HTR-8/SVneo (cell line): ENCODE results near the gene EVPL.
A peak's percentile ranks its signal among the peaks of the same experiment; 100 is the strongest.
"Not testable (repeated sequence)": the region's sequence is repeated elsewhere in the genome, so short reads cannot be mapped to it uniquely, and the experiment has no call there.

Experiments used
- DNase-seq: peaks from one replicate; pipeline ENCODE4 v3.0.0; 2011; ENCODE audit warnings: low spot score, mixed read lengths; ENCODE audit not compliant: insufficient read length
- FAIRE-seq: peaks from 2 replicates; lab custom pipeline; 2011; peaks lifted over from hg19 to GRCh38; lab: Jason Lieb, UNC

Gene EVPL

DNA sequence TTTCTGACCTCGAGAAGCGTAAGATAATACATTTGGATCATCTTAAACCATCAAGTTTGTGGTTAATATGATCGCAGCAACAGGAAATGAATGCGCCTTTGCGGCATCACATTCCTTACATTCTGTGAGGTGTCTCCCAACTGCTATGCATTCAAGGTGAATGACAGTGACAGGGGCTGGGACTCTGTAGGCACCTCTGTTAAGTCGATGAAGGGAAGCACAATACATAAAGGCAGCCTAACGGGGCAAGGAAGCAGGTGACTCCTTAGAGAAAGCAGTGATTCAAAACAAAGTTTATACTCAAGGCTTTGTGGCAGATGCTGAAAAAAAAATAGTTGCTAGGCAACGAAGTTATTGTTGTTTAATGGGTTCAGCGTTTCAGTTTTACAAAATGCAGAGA lies 21.6 kb upstream of the EVPL start:
- FAIRE-seq (peak; percentile 91), DNase-seq (peak; percentile 73)

DNA sequence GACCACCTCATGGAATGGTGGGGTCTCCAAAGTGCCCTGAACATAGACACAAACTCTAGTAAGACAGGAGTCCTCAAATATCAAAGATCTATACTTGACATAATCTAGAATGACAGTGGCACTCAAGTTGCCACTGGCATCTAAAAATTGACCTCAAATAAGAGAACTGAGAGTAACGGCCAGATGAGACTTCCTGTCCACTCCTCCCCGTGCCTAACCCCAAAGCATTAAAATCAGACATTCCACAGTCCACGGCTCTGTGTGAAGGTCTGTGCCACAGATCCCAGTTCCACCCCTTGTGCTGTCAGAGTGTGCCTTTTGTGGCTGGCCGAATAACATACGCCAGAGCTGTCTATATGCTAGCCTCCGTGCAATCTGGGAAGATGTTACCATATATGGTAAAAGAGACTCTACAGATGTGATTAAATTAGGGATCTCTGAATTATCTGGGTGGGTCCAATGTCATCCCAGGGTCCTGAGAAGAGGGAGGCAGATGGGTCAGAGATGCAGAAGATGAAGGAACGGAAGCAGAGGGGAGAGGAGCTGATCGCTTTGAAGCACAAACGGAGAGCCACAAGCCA lies 21.0 kb upstream of the EVPL start:
- DNase-seq = no peak
- no peak for FAIRE-seq

DNA sequence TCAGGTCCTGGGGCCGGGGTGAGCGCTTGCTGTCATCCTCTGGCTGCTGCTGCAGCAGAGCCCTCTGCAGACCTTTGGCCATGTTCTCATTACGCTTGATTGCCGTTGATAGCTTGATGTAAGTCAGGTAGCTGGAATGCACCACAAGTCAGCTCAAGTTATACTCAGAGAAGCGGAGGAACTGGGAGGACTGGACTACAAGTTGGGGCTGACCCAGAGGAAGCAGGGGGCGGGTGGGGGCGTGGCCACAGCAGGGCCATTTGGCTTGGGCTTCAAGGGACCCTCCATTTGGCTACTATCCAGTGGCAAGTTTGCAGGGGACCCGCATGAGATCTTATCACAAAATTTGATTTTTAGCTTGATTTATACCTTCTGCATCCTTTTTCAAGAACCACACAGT lies 19.0 kb upstream of the EVPL start:
- FAIRE-seq (no peak), DNase-seq (no peak)

DNA sequence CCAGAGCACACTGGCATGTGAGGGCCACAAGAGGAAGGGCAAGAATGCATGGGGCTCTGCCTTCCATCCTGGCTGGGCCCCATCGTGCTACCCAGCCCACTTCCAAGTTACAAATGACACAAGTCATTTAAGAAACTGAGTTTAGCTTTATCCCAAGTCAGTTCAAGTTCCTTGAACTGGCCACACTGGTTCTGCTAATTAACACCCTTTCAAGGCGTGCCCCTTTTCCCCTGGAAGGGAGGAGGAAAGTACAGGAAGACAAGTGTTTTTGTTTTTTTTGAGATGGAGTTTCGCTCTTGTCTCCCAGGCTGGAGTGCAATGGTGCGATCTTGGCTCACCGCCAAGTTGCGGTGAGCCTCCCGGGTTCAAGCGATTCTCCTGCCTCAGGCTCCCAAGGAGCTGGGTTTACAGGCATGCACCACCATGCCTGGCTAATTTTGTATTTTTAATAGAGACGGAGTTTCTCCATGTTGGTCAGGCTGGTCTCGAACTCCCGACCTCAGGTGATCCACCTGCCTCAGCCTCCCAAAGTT lies 17.4 kb upstream of the EVPL start:
- FAIRE-seq, DNase-seq: not testable (repeated sequence)

DNA sequence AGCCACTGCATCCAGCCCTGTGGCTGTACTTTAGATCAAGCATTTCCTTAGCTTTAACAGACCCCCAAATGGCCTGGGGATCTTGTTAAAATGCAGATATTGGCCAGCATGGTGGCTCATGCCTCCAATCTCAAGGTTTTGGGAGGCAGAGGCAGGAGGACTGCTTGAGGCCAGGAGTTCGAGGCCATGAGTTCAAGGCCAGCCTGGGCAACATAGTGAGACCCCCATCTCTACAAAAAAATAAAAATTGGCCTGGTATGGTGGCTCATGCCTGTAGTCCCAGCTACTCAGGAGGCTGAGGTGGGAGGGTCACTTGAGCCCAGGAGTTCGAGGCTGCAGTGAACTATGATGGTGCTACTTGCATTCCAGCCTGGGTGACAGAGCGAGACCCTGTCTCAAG lies 15.8 kb upstream of the EVPL start:
- not testable (repeated sequence) for DNase-seq, FAIRE-seq

DNA sequence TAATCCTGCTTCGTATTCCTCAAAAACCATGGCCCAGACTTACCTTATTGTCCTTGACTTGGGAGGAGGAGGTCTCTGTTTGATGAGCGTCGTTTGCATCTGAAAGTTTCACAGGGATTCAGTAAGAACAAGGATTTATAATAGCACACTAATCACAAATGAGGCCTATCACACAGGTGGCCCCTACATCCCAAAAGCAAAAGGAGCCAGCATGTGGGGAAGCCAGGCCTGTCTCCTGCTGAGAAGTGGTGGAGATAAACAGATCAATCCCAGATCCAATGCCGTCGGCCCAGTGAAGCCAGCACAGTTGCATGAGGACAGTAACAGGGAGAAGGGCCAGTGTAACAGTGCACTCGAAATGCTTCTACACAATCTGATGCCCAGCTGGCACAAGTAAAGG lies 13.3 kb upstream of the EVPL start:
- DNase-seq (no peak), FAIRE-seq (no peak)

DNA sequence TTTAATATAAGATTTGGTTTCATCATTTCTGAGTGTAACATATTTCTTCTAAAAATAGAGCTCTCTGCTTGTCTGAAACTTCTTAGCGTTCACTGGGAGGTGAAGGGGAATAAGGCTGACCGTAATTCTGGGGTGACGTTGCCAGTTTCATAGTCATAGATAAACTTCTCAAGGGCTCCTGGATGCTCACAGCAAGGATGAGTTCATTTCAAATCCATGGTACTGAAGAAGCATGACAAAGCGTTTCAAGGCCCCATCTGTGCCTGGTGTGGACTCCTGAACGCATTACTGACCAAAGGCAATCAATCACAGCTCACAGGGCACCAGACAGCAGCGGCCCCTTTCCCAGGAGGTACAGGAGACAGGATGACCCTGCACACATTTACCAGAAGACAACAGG lies 12.0 kb upstream of the EVPL start:
- DNase-seq = no peak
- FAIRE-seq = no peak

DNA sequence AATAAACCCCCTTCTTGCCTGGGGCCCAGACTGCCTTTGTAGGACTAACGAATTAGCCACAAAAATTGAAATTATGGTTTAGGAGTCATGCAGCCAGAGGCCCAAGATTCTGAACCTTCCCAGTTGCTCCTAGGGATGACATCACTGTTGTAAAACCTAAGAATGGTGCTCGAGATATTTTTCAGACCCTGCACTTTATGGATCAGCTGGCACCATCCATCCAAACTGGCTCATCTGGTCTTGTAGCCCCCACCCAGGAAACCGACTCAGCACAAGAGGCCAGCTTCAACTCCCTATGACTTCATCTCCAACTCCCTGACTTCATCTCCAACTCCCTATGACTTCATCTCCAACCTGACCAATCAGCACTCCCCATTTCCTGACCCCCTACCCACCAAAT lies 10.9 kb upstream of the EVPL start:
- DNase-seq = no peak
- no peak for FAIRE-seq

DNA sequence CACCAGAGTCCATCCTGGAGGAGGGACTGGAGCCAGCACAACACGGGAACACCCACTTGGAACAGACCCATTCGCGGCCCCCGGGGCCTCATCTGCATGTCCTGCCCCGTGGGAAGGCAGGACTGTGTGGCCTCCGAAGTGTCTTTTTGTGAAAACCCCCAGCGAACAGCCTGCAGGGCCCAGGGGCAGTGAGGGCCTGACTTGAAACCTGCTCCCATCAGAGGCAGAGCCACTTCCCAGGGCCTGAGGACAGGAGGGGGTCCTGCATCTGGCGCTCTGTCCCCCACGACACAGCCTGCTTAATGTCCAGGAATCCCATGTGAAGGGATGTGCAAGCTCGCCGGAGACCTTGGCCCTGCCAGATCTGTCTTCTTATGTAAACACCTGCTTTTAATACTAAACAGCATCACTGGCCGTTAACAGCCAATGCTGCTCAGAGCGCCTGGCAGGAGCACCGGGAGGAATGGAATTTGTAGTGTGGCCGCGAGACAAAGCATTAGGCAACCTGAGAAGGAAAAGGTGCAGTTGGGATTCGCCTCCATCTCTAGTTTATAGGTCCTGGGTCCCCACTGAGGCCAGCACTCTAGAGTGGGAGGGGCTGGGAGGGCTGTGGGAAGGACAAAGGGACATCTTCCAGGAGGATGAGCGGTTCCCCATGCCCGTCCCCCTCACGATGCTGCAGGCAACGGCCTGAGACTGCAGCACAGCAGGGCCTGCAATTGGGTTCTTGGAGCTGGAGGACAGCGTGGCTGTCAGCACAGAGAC lies 9.6 kb upstream of the EVPL start:
- DNase-seq = no peak
- FAIRE-seq = no peak

DNA sequence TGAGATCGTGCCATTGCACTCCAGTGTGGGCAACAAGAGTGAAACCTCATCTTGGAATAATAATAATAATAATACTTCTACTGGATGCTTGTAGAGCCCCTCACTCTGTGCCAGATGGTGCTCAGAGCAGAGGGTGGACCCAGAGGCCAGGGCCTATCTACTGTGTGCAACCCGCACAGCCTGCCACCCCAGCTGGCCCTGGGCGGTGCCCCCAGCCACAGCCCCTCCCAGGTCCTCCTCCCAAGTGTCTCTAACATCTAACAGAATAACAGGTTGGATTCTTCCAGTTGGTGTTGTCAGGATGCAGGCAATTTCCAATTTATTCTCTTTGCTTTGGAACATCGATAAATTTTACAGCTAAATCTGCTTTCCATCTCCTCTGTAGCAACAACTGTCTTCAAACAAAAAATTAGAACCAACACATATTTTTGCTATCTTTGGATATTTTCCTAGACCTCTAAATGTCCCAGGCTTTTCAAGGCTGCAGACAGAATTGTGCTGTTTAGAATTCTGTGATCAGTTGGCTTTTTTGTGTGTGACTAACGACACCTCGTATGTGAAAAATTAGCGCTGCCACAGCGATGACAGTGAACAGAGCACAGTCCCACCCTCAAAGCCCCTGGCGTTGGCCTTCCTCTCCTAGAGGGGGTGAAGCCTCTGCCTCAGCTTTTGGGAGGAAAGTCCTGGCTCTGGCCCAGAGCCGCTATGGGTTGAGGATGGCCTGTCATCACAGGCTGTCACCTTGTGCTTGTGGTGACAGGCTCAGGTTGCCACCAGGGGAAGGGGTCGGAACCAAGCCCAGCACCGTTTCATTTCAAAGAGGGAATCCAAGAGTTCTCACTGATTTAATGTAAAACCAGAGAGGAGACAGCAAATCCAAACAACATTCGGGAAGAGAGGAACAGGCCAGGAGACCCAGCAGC lies 7.6 kb upstream of the EVPL start:
- FAIRE-seq (no peak), DNase-seq (no peak)

DNA sequence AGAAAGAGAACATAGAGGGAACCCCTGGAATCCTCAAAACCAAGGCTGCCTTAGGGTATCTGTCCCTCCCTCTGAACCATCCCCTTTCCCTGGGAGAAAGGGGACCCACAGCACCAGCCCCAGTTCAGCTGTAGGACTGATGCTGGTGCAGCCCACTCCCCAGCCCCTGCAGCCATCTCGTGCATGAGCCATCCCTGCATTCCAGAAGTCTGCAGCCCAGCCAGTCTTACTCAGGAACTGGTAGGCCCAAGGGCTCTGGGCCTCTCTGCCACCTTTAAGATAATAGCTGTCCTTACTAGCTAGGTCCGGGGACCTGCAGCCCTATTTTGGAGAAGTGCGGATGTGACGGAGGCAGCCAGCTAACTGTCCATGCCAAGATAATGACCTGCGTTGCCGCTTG lies 6.0 kb upstream of the EVPL start:
- FAIRE-seq = no peak
- DNase-seq = no peak

DNA sequence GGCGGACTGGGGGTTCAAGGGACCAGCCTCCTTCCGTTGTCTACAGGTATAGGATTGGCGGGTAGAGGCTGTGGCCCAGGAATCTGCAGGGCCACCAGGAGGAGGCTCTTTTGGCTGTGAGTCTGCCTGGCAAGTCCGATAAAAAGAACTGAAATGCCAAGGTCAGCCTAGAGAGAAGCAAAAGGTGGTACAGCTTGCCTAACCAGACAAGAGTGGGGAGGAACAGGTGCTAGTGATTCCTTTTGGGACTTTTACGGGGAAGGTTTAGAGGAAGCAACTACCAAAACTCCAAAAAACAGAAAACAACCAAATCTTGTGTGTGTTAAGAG lies 5.6 kb upstream of the EVPL start:
- FAIRE-seq = no peak

DNA sequence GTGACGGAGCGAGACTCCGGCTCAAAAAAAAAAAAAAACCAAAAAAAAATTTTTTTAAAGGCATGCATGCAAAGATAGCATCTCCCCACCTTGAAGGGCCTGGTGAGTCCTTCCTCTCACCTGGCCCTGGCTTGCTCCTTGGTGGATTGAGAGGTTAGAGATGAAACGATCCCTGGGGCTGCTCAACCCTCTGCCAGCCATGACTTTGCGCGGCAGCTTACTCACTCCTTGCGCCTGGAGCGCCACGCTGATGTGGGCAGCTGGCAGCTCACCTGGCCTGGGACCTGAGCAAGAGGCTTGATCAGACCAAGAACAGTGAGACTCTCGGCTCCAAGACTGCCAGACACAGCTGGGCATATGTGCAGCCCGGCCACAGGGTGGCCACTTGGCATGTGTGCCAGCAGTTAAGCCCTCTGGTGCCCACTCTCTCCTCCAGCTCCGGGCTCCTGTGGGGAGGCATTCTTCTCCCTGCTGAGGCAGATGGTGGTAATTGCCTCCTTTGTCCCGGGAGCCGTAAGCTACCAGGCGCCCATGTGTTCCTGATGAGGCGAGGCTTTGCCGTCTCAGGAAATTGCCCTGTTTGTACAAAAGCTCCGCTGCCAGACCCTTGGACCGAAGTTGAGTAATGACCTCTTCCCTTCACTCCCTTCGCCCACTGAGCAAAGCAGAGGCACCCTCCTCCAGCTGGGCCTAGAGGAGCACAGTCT lies 5.1 kb upstream of the EVPL start:
- DNase-seq = no peak
- peak; percentile 83 for FAIRE-seq

More for the DNA sequence above, 5.6 kb upstream of the EVPL start:
- no peak for DNase-seq

DNA sequence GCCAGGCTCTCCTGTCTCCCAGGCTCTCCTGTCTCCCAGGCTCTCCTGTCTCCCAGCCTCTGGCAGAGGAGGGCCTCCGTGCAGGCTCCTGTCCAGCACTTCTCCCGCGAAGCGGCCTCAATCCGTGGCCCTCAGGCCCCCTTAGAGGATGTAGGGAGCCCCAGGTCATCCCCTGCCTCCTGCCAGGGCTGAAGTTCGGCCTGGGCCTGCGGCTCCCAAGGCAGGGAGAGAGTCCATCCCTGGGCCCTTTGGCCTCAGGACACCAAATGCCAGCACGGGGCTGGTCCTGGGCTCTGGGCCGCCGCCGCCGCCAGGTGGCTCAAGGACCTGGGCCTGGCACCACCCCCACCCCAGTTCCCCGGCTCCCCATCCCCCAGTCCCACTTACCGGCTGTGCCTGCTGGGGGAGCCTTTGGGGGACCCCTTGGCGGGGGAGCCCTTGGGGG lies 370 bp downstream of the EVPL start:
- DNase-seq (no peak), FAIRE-seq (no peak)

DNA sequence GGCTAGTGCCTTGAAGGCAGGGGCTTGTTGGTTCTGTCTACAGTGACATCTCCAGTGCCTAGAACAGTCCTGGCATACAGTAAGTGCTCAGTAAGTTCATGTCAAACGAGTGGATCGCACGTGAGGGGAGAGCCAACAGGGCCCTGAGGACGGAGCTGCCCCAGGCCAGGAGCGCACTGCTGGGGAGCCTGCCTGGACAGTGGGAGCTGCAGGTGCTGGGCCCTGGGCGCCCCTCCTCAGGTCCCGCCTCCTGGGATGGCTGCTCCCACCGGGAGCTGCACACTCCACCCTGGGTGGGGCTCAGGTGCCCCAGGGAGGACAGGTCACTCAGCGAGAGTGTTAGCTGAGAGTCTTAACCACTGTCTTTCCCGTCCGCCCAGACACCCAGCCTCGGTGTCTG lies 1.8 kb downstream of the EVPL start:
- DNase-seq = no peak
- peak; percentile 65 for FAIRE-seq

DNA sequence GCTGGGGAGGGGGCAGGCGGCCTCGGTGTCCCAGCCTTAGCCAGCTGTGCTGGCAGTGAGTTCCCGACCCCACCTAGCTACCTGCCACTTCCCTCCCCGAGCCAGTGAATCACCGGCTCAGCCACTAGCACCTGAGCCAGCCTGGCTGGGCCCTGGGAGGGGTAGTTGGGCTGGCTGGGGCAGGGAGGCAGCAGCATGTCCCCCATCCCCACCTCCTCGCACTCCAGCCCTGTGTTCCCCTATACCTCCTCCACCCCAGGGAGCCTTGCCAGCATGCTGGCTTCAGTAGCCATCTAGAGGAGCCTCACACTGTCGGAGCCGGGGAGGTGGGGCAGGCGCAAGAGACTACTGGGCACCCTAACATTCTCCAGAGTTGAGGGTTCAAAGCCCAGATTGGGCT lies 2.8 kb downstream of the EVPL start:
- FAIRE-seq (peak; percentile 44), DNase-seq (no peak)

DNA sequence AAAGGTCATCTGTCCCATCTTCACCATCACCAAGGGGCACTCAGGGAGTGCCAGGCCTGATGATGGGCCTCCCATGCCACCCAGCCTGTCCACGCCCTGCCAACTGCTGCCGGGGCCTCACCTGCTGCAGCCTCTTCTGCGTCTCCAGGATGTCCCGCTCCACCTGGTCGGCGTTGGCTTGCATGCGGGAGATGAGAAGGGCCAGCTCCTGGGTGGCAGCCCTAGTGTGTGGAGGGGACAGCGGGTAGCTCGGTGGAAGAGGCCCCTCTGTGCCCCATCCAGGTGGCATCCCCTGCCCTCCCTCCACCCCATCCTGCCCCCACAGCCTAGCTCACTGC lies 3.2 kb downstream of the EVPL start:
- FAIRE-seq = no peak
- DNase-seq = no peak

DNA sequence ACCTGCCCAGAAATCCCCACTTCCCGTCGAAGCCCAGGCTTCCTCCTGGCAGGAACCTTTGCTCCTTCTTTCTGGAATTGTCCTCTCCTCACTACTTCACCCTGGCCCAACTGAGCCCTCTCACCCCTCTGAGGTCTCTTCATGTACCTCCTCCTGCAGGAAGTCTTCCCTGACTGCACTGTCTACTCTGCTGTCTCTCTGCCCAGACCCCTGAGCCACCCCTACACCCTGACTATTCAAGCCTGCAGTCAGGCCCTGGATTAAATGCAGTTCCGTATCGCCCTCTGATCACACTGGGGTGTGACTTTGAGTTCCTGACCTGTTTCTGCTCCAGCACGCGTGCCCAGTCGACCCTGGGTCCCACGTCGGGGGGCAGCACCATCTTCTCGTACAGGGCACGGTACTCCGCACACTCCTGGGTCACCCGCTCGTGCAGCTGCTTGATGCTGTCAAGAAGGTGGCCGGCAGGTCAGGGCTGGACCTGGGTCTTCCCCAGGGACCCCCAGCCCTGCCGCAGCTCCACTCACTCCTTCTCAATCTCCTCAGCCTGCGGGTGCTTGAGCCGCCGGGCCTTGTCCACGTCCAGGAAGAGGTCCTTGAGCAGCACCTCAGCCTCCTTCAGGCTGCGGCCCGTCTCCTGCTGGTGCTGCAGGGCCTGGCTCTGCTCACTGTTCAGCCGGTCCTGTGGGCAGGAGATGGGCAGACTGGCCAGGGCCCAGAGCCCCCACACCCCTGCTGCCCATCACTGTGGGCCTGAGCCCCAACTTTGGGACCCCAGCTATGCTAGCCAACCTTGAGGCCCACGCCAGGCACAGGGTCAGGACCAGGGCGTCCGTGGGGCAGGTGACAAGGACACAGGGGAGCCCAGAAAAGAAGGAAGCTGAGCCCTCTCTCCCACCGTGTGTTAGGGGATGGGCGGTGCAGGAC lies 3.9 kb downstream of the EVPL start:
- FAIRE-seq (no peak), DNase-seq (no peak)

DNA sequence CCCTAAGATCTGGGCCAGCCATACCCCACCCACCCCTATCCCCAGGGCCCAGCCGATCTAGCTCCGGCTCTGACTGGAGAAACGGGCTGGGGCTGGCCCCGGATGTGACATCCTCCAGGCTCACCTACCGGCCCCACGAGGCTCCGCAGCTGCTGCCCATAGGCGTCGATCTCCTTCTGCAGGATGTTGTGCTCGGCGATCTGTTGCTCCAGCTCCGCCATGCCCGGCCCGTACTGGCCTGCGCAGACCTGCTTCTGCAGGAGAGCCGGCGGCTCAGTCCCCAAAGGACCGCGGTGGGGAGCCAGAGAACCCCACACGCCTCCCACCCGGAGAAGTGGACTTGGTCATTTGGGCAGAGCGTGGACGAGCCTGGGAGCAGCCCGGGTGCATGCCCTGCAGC lies 4.8 kb downstream of the EVPL start:
- DNase-seq (no peak), FAIRE-seq (no peak)
